Stimulated activated naive CD8-positive, alpha-beta T cell treated with anti-CD3 and anti-CD28 coated beads, Interleukin-15, Interleukin-2, amounts not matched to agents 100 ng/mL and 50 ng/mL, for 24 hours (primary cell): ENCODE measurements around the gene TUBB3.

Source experiments
- H3K27ac Mint-ChIP-seq: one replicate; pipeline ENCODE4 v1.8.0; 2021; ENCODE audit warnings: mild to moderate bottlenecking, mixed read lengths
- H3K27me3 Mint-ChIP-seq: one replicate; pipeline ENCODE4 v1.8.0; 2021; ENCODE audit warnings: mixed read lengths
- H3K36me3 Mint-ChIP-seq: one replicate; pipeline ENCODE4 v1.8.0; 2021; ENCODE audit warnings: low read depth, mixed read lengths
- H3K4me1 Mint-ChIP-seq: one replicate; pipeline ENCODE4 v1.8.0; 2021; ENCODE audit warnings: low read depth, mixed read lengths
- H3K4me3 Mint-ChIP-seq: one replicate; pipeline ENCODE4 v1.8.0; 2021; ENCODE audit warnings: mild to moderate bottlenecking, mixed read lengths
- H3K9me3 Mint-ChIP-seq: one replicate; pipeline ENCODE4 v1.8.0; 2021; ENCODE audit warnings: mixed read lengths

TUBB3 gene

DNA sequence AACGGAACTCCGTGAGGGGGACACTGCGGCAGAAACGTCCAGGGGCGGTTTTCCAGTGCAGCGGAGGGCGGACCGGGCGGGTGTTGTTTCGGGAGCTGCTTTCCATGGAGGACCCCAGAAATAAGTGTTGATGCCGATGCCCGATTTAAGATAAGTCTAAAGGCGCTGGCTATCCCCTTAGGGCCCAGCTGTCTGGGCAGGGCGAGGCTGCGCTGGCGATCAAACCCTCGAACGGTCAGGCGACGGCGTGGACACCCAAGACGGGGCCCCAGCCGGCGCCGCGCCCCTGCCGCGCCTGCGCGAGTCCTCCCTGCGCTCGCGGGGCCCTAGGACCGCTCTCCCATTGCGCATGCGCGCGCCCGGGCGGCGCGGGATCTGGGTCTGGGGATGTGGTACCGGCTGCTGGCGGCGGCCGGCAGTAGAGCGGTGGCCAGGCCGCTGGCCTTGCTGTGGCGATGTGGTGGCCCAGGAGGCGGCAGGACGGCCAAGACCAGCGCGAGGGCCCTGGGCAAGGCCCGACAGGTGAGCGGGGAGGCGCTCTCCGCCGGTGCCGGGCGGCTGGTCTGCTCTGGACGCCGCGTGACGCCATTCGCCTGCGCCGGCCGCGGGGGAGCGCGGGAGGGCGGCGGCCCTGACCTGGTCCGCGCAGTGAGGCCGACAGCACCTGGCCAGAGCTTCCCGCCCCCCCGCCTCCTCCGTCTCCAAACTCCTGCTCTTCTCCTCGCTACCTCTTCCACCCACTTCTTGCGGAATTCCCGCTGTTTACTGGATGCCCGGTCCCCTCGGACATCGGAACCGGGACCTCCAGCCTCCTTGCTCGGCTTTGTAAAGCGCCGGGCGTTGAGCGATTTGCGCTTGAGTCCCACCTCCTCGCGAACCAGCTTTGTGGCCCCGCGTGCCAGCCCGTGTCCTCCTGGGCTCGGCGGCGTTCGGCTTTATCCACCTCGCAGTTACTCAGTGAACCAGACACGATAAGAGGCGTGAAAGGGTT, 49.4 kb downstream of the TUBB3 start:
- H3K36me3 Mint-ChIP-seq, result peaks cover 28% of the 10 kb centered on the region
- H3K4me3 Mint-ChIP-seq, result peak overlapping the region; percentile 97
- no peaks in the 10 kb centered on the region for H3K27me3 Mint-ChIP-seq
- peaks cover 38% of the 10 kb centered on the region for H3K4me1 Mint-ChIP-seq
- H3K27ac Mint-ChIP-seq, result peak overlapping the region; percentile 95
- H3K9me3 Mint-ChIP-seq, result peaks cover 7% of the 10 kb centered on the region

DNA sequence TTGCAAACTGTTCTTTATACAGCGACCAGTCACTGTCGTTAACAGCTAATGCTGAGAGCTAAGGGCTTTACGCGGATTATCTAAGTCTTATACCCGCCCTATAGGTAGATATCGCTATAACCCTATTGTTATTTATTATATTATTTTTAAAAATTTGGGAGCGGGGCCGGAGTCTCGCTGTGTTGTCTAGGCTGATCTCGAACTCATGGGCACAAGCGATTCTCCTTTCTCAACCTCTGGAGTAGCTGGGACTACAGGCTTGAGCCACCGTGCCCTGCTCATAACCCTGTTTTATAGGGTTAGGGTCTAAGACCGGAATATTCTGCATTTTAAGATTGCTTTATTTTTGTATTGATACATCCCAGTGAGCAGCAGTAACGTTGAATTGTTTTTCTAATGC, 50.1 kb downstream of the TUBB3 start:
- peaks cover 38% of the 10 kb centered on the region for H3K4me1 Mint-ChIP-seq
- peak overlapping the region; percentile 97 for H3K4me3 Mint-ChIP-seq
- H3K36me3 Mint-ChIP-seq, result peaks cover 28% of the 10 kb centered on the region
- H3K27me3 Mint-ChIP-seq, result no peaks in the 10 kb centered on the region
- peaks cover 7% of the 10 kb centered on the region for H3K9me3 Mint-ChIP-seq
- peak overlapping the region; percentile 95 for H3K27ac Mint-ChIP-seq

DNA sequence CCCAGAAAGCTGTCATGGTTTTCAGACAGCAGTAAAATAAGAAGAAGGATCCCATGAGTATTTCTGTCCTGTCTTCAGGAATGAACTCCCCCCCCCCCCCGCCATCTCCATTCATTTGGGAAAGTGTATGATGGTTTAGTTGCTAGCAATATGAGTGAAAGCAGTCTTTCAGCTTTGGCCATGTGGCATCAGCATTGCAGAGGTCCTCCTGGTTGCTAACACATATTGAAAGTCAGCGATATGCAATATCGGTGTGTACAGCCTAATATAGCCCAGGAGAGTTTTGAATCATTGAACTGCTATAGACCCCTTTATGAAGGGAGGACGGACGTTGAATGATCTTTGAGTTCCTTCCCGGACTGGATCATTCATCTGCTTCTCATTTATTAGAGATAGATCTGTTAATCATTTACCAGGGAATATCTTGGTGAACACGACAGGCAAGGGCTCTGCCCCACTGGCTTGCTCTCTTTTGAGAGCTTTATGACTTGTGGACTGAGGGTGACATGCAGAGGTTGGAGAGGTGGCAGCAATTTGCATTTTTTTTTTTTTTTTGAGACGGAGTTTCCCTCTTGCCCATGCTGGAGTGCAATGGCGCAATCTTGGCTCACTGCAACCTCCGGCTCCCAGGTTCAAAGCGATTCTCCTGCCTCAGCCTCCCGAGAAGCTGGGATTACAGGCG, 50.7 kb downstream of the TUBB3 start:
- Mint-ChIP-seq H3K4me3 (peak overlapping the region; percentile 97), H3K36me3 (peaks cover 32% of the 10 kb centered on the region), H3K4me1 (peaks cover 38% of the 10 kb centered on the region), H3K27ac (peak overlapping the region; percentile 52), H3K27me3 (no peaks in the 10 kb centered on the region), H3K9me3 (peaks cover 7% of the 10 kb centered on the region)

DNA sequence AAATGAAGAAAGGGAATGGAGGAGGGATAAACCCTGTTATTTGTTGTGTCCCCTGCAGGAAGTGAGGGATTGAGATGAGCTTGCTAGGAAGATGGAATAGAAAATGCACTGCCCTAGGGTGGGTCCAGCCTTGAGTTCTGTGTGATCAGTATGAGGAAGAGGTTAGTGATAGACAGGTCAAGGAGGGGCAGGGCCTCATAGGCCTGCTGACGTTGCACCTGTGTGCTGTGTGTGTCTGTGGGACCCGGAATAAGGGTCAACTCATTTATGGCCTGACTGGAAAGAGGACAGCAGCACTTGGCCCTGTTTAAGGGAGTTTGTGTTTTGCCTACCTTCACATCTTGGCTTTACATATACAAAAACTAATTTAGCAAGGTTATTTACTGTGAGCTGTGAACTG, 51.7 kb downstream of the TUBB3 start:
- Mint-ChIP-seq H3K4me1 (peaks cover 39% of the 10 kb centered on the region), H3K36me3 (peaks cover 36% of the 10 kb centered on the region), H3K9me3 (peaks cover 7% of the 10 kb centered on the region), H3K27me3 (no peaks in the 10 kb centered on the region), H3K4me3 (no peak overlapping the region), H3K27ac (no peak overlapping the region)

DNA sequence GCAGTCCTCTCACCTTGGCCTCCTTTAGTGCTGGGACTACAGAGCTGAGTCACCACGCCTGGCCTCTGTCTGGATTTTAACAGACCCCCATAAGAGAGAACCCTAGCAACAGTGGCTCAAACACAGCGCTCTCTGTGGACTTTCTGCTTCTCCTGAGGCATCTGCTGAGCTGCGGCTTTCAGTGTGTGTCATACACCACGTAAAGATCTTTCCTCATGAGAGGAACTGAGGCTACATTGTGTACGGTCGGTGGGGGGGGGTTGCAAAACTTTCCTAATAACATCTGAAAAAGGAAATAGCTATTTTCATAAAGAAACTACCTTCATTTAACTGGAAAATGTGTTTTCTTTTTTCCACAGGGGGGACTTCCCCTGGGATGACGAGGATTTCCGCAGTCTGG, 58.3 kb downstream of the TUBB3 start:
- no peaks in the 10 kb centered on the region for H3K27me3 Mint-ChIP-seq
- peak overlapping the region; percentile 63 for H3K27ac Mint-ChIP-seq
- no peak overlapping the region for H3K4me3 Mint-ChIP-seq
- H3K4me1 Mint-ChIP-seq, result peaks cover 26% of the 10 kb centered on the region
- peaks cover 62% of the 10 kb centered on the region for H3K36me3 Mint-ChIP-seq
- no peaks in the 10 kb centered on the region for H3K9me3 Mint-ChIP-seq

DNA sequence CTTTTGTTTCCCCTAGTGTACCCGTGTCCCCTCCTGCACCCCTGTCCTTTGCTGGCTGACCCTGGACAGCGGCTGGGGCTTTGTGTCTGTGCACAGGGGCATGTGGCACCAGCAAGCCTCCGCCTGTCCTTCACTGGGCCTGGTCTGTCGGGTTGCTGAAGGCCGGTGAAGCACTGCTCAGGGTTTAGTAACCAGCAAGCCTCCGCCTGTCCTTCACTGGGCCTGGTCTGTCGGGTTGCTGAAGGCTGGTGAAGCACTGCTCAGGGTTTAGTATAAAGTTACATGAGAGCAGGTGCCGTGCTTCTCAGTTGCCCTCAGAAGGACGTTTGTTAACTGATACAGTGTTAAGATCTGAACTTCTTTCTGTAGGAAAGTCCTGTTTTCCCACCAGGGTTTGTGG, 59.2 kb downstream of the TUBB3 start:
- Mint-ChIP-seq H3K9me3 (no peaks in the 10 kb centered on the region), H3K27ac (peak overlapping the region; percentile 63), H3K4me1 (peaks cover 29% of the 10 kb centered on the region), H3K36me3 (peaks cover 70% of the 10 kb centered on the region), H3K4me3 (no peak overlapping the region), H3K27me3 (no peaks in the 10 kb centered on the region)

DNA sequence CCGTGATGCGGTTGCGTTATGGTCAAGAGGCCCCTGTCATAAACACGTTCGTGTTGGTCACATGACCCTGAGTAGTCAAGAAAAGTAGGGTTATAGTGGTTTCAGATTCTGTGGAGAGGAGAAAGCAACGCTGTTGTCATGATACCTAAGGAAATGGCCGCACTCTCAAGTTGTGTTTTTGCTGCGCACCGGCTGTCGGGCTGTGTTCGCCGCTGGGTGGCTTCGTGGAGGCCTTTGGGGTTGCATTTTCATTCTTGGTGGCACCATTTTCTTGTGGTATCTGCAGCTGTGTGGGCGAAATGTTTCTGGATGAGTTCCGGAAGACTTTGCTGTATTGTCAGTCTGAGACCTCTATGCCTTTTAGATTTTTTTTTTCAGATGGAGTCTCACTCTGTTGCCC, 60.4 kb downstream of the TUBB3 start:
- H3K4me3 Mint-ChIP-seq, result no peak overlapping the region
- peaks cover 29% of the 10 kb centered on the region for H3K4me1 Mint-ChIP-seq
- no peaks in the 10 kb centered on the region for H3K27me3 Mint-ChIP-seq
- H3K36me3 Mint-ChIP-seq, result peaks cover 71% of the 10 kb centered on the region
- no peak overlapping the region for H3K27ac Mint-ChIP-seq
- no peaks in the 10 kb centered on the region for H3K9me3 Mint-ChIP-seq

DNA sequence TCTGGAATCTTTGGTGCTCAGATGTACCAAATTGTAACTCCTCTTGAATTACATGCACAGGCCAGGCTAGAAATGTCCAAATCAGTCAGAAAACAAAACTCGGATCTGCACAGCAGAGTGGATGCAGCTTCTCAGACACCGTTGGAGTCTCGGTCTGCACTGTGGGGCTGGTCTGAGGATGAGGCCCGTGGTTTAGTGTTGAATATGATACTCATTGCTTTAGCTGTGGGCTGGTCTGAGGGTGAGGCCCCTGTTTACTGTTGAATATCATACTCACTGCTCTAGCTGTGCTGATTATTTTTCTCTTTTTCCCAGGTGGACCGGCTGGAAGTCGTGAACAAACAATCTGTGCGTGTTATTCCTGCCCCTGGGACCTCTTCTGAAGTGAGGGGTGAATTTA, 61.1 kb downstream of the TUBB3 start:
- Mint-ChIP-seq H3K4me1 (peaks cover 29% of the 10 kb centered on the region), H3K27ac (no peak overlapping the region), H3K4me3 (no peak overlapping the region), H3K36me3 (peaks cover 70% of the 10 kb centered on the region), H3K27me3 (no peaks in the 10 kb centered on the region), H3K9me3 (no peaks in the 10 kb centered on the region)

DNA sequence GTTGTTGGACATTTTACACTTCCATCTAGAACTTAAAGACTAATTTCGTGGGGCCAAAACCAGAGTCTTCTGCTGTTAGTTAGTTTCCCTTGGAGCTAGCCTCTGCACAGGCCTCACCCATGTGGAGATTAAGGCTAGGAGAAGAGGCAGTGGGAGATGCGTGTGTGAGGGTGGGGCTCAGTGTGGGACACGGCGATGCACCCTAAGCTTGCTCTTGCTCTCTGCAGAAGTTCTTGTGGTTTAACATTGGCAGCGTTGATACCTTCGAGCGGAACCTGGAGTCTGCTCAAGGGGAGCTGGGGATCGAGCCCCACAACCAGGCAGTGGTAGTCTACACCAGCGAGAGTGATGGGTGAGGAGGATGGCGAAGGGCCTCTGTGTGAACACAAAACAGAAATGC, 62.1 kb downstream of the TUBB3 start:
- Mint-ChIP-seq H3K9me3 (no peaks in the 10 kb centered on the region), H3K27ac (no peak overlapping the region), H3K4me1 (peaks cover 25% of the 10 kb centered on the region), H3K36me3 (peaks cover 64% of the 10 kb centered on the region), H3K4me3 (no peak overlapping the region), H3K27me3 (no peaks in the 10 kb centered on the region)
